Astrocyte of the cerebellum (primary cell): ENCODE measurements around the gene DOK5.

ENCODE experiments used
- DNase-seq: peaks from one replicate; pipeline ENCODE4 v3.0.0-alpha.2; 2011; ENCODE audit warnings: low read depth
- H3K4me3 ChIP-seq: 2 replicates; pipeline ENCODE4 v1.5.1; 2011; ENCODE audit warnings: mild to moderate bottlenecking, low read depth, low read length, moderate library complexity
- CTCF ChIP-seq: IDR thresholded peaks from 2 replicates; pipeline ENCODE4 v1.5.1; 2012; ENCODE audit warnings: low read length, low read depth, moderate library complexity, mild to moderate bottlenecking; ENCODE audit errors: missing control alignments
- in situ Hi-C: cut with HindIII; loops from 2 replicates; pipeline ENCODE4 v1.10.0; 2017; ENCODE audit warnings: low sequenced_read_pairs

Gene DOK5

GRCh38 chr20:54515793-54516628 is 40.6 kb downstream of the DOK5 start:
- no peak for DNase-seq
- in situ Hi-C loops: no loop called here
- no peak for TF ChIP-seq CTCF
- no peak overlapping the region for H3K4me3 ChIP-seq

- no peak overlapping the region for H3K4me3 ChIP-seq
- no peak for DNase-seq
- TF ChIP-seq CTCF: no peak
- in situ Hi-C loops: no loop called here
These were observed 42.0 kb downstream of the DOK5 start for GRCh38 chr20:54517241-54517975.

GRCh38 chr20:54524849-54525248 is 49.5 kb downstream of the DOK5 start:
- TF ChIP-seq CTCF: no peak
- no peak for DNase-seq
- in situ Hi-C loops: no loop called here
- no peak overlapping the region for H3K4me3 ChIP-seq

- H3K4me3 ChIP-seq: no peak overlapping the region
- no peak for TF ChIP-seq CTCF
- DNase-seq: no peak
- in situ Hi-C loops: no loop called here
These were observed 50.7 kb downstream of the DOK5 start for GRCh38 chr20:54525916-54526590.

GRCh38 chr20:54526801-54527200 is 51.4 kb downstream of the DOK5 start:
- DNase-seq: no peak
- no peak overlapping the region for H3K4me3 ChIP-seq
- no peak for TF ChIP-seq CTCF
- in situ Hi-C loops: no loop called here

GRCh38 chr20:54532573-54532972 is 57.2 kb downstream of the DOK5 start:
- TF ChIP-seq CTCF: no peak
- in situ Hi-C loops: no loop called here

More at GRCh38 chr20:54532573-54532972, 57.2 kb downstream of the DOK5 start:
- no peak for DNase-seq
- H3K4me3 ChIP-seq: no peak overlapping the region
